COLO668 (cell line): Measurements from ENCODE around the gene NEDD4L.
A peak's percentile ranks its signal among the peaks of the same experiment; 100 is the strongest.

Experiments
- DNase-seq: peaks from one replicate; lab custom pipeline; 2025; ENCODE audit not compliant: unreplicated experiment; lab: John Stamatoyannopoulos, UW

NEDD4L gene

GRCh38 chr18:58177004-58177717, 133.1 kb downstream of the NEDD4L start:
- no peak for DNase-seq

GRCh38 chr18:58177896-58178470, 134.0 kb downstream of the NEDD4L start:
- no peak for DNase-seq

- no peak for DNase-seq
Measured at GRCh38 chr18:58178511-58178910, 134.5 kb downstream of the NEDD4L start.

- DNase-seq = no peak
Measured at GRCh38 chr18:58180172-58180571, 136.1 kb downstream of the NEDD4L start.

- DNase-seq = peak; percentile 79
Measured at GRCh38 chr18:58180738-58181353, 136.8 kb downstream of the NEDD4L start.

- DNase-seq = no peak
Measured at GRCh38 chr18:58181988-58182387, 138.0 kb downstream of the NEDD4L start.

- DNase-seq = peak; percentile 69
Measured at GRCh38 chr18:58183226-58183625, 139.2 kb downstream of the NEDD4L start.

GRCh38 chr18:58186258-58186948, 142.4 kb downstream of the NEDD4L start:
- no peak for DNase-seq

GRCh38 chr18:58187674-58188073, 143.6 kb downstream of the NEDD4L start:
- DNase-seq = no peak

- DNase-seq = no peak
Measured at GRCh38 chr18:58188996-58189395, 145.0 kb downstream of the NEDD4L start.

- no peak for DNase-seq
Measured at GRCh38 chr18:58190842-58191530, 147.0 kb downstream of the NEDD4L start.

- DNase-seq = no peak
Measured at GRCh38 chr18:58191626-58192025, 147.6 kb downstream of the NEDD4L start.

- DNase-seq = no peak
Measured at GRCh38 chr18:58192519-58192918, 148.5 kb downstream of the NEDD4L start.

GRCh38 chr18:58194028-58194427, 150.0 kb downstream of the NEDD4L start:
- peak; percentile 19 for DNase-seq

- peak; percentile 91 for DNase-seq
Measured at GRCh38 chr18:58195278-58195765, 151.3 kb downstream of the NEDD4L start.

GRCh38 chr18:58196164-58196563, 152.1 kb downstream of the NEDD4L start:
- no peak for DNase-seq

GRCh38 chr18:58196881-58197872, 153.2 kb downstream of the NEDD4L start:
- peak; percentile 76 for DNase-seq

- DNase-seq = no peak
Measured at GRCh38 chr18:58201268-58201667, 157.2 kb downstream of the NEDD4L start.
